BJ (cell line): ENCODE measurements around the gene MEPE. TPM values are rescaled to one million over a fixed set of nuclear protein-coding genes. Genes with fewer than 3 reads are reported as not detected.
"Not testable (repeated sequence)": the region's sequence is repeated elsewhere in the genome, so short reads cannot be mapped to it uniquely, and the experiment has no call there.

ENCODE experiments used
- CTCF ChIA-PET: fragments of 350-600 bp; formaldehyde crosslinking; extraction: SDS; loops from one replicate; lab custom pipeline; 2021; ENCODE audit warnings: antibody characterized with exemption, inconsistent platforms; lab: Yijun Ruan, JAX
- POLR2A ChIA-PET: fragments of 300-600 bp; sonication (Branson Sonifier 250); formaldehyde crosslinking; extraction: SDS; loops from one replicate; lab custom pipeline; 2021; ENCODE audit warnings: antibody characterized with exemption; lab: Charles Lee
- DNase-seq: peaks from one replicate; pipeline ENCODE4 v3.0.0-alpha.2; 2011; ENCODE audit warnings: low read depth
- H3K27me3 ChIP-seq: 2 replicates; pipeline ENCODE4 v1.6.0; 2011; ENCODE audit warnings: low read length; ENCODE audit not compliant: control insufficient read depth, insufficient read depth
- H3K36me3 ChIP-seq: 2 replicates; pipeline ENCODE4 v1.5.1; 2011; ENCODE audit warnings: low read length; ENCODE audit not compliant: control insufficient read depth, insufficient read depth
- H3K4me3 ChIP-seq: 2 replicates; pipeline ENCODE4 v1.5.1; 2011; ENCODE audit warnings: low read depth, mild to moderate bottlenecking, control low read depth, low read length
- CTCF ChIP-seq: IDR thresholded peaks from 2 replicates; pipeline ENCODE4 v1.5.1; 2011; ENCODE audit warnings: low read depth, mild to moderate bottlenecking, control low read depth, inconsistent platforms, low read length, moderate library complexity; ENCODE audit not compliant: insufficient read depth
- polyA plus RNA-seq: library from polyadenylated mRNA; depleted of rRNA; stranded (reverse); fragments of >200 nt; gene quantifications from 2 replicates; pipeline ENCODE4 v1.2.3, GENCODE V29; 2011; rRNA removed

MEPE gene
- polyA plus RNA-seq, 1 experiment: not detected

GRCh38 chr4:87882861-87883260, 50.1 kb downstream of the MEPE start:
- Histone ChIP-seq H3K4me3 (no peak overlapping the region), H3K27me3 (no peaks in the 10 kb centered on the region), H3K36me3 (no peaks in the 10 kb centered on the region)
- ChIA-PET POLR2A (no interaction called here), CTCF (interaction anchor here (1.4 kb wide), 1 partner anchor 34 kb away, joined by 4 read pairs; no protein-coding TSS in a partner anchor)
- TF ChIP-seq CTCF: no peak
- DNase-seq: no peak

- H3K4me3 ChIP-seq: no peak overlapping the region
- no peak for TF ChIP-seq CTCF
- no peaks in the 10 kb centered on the region for H3K36me3 ChIP-seq
- no peaks in the 10 kb centered on the region for H3K27me3 ChIP-seq
- no peak for DNase-seq
- ChIA-PET CTCF (interaction anchor here (0.6 kb wide), 1 partner anchor 216 kb away, joined by 4 read pairs; no protein-coding TSS in a partner anchor), POLR2A (no interaction called here)
Observed at GRCh38 chr4:87884976-87885549, 52.3 kb downstream of the MEPE start.

- DNase-seq: no peak
- ChIA-PET POLR2A (no interaction called here), CTCF (no interaction called here)
Observed at GRCh38 chr4:87886083-87886482, 53.3 kb downstream of the MEPE start.

GRCh38 chr4:87890753-87891152, 58.0 kb downstream of the MEPE start:
- H3K27me3 ChIP-seq, DNase-seq, H3K4me3 ChIP-seq, POLR2A ChIA-PET, CTCF ChIA-PET, H3K36me3 ChIP-seq: not testable (repeated sequence)

More at GRCh38 chr4:87886083-87886482, 53.3 kb downstream of the MEPE start:
- Histone ChIP-seq H3K4me3 (no peak overlapping the region), H3K36me3 (no peaks in the 10 kb centered on the region), H3K27me3 (no peaks in the 10 kb centered on the region)
- TF ChIP-seq CTCF: no peak

- TF ChIP-seq CTCF: no peak
- CTCF ChIA-PET: no interaction called here
- H3K27me3 ChIP-seq: peaks cover 4% of the 10 kb centered on the region; the same call in 1 of the 2 replicates
- peak; percentile 14 for DNase-seq
- POLR2A ChIA-PET: no interaction called here
- no peak overlapping the region for H3K4me3 ChIP-seq
- H3K36me3 ChIP-seq: no peaks in the 10 kb centered on the region
Observed at GRCh38 chr4:87895964-87896621, 63.3 kb downstream of the MEPE start.

Other genes starting within 250 kb of the MEPE start
- gene DSPP, start 224.4 kb upstream of the MEPE start, polyA plus RNA-seq: not detected in 2 replicates
- not detected in 2 replicates for gene DMP1, start 182.7 kb upstream of the MEPE start, polyA plus RNA-seq
- not detected in 2 replicates for gene IBSP, start 33.4 kb upstream of the MEPE start, polyA plus RNA-seq
- 4.9 and 5.4 TPM in 2 replicates for gene SPP1, start 142.7 kb downstream of the MEPE start, polyA plus RNA-seq
- 67.0 and 121 TPM in 2 replicates for gene PKD2, start 174.7 kb downstream of the MEPE start, polyA plus RNA-seq